ENCODE measurements around the gene YES1. TPM values are rescaled to one million over a fixed set of nuclear protein-coding genes. Genes with fewer than 3 reads are reported as not detected.

YES1 gene
- total and polyA plus RNA-seq, 2 donors from 2014 or later: 12.6 to 48.5 TPM

DNA sequence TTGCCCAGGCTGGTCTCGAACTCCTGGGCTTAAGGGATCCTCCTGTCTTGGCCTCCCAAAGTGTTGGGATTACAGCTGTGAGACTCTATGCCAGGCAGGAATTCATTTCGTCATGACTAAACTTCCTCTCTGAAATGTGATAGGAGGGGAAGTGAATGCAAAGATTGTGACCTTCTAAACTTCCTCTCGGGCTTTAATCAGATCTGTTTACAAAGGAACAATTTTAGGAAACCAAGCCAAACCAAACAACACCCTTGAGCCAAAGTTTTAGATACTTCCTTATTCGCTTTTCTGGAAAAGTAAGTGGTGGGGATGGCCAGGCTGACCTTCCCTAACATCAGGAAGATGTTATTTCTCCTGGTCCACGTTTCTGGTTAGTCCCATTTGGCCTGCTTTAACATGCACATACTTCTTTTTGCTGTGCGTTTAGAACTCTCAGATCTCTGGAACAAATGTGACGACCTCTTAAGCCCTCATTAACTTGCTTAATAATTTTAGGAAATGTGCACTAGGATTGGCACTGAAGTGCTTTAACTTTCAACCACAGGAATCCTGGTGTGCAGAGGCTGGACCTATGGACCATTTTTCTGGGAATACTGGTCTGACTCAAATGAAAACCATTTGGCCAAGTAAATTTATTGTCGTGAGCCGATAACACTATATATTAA, 33.2 kb upstream of the YES1 start:
- no peaks in the 10 kb centered on the region for H3K9me3 ChIP-seq (ENCODE audit: control insufficient read depth in 2 of 3, insufficient read depth in 1 of 3, low read length in 3 of 3)
- H3K4me1 ChIP-seq (ENCODE audit: control insufficient read depth in 2 of 3, insufficient read depth in 2 of 3, low read depth in 1 of 3, low read length in 3 of 3): peaks cover 0 to 16% (median 2%) of the 10 kb centered on the region in 3 donors
- peak overlapping the region in 1 of 2 donors; percentile 2 for H3K27ac ChIP-seq (ENCODE audit: low read depth in 2 of 2, low read length in 2 of 2)
- TF ChIP-seq, protein P1, sequence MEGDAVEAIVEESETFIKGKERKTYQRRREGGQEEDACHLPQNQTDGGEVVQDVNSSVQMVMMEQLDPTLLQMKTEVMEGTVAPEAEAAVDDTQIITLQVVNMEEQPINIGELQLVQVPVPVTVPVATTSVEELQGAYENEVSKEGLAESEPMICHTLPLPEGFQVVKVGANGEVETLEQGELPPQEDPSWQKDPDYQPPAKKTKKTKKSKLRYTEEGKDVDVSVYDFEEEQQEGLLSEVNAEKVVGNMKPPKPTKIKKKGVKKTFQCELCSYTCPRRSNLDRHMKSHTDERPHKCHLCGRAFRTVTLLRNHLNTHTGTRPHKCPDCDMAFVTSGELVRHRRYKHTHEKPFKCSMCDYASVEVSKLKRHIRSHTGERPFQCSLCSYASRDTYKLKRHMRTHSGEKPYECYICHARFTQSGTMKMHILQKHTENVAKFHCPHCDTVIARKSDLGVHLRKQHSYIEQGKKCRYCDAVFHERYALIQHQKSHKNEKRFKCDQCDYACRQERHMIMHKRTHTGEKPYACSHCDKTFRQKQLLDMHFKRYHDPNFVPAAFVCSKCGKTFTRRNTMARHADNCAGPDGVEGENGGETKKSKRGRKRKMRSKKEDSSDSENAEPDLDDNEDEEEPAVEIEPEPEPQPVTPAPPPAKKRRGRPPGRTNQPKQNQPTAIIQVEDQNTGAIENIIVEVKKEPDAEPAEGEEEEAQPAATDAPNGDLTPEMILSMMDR (IDR thresholded peaks at IDR 0.05; ENCODE audit: borderline replicate concordance, extremely low read depth, insufficient read depth): no peak
- H3K27me3 ChIP-seq (ENCODE audit: control insufficient read depth, insufficient read depth, low read length): no peaks in the 10 kb centered on the region
- no peaks in the 10 kb centered on the region for H3K36me3 ChIP-seq (ENCODE audit: control insufficient read depth in 2 of 3, insufficient read depth in 3 of 3, low read length in 3 of 3)
- no peak overlapping the region for H3K9ac ChIP-seq (ENCODE audit: low read length in 3 of 3)
- peak in 2 of 5 donors; percentile 50 to 82 for DNase-seq
- intact Hi-C loops (cut with DNase I): no loop called here
- no peak for FAIRE-seq
- no peak overlapping the region for H3K4me3 ChIP-seq (ENCODE audit: low read length in 3 of 3)

DNA sequence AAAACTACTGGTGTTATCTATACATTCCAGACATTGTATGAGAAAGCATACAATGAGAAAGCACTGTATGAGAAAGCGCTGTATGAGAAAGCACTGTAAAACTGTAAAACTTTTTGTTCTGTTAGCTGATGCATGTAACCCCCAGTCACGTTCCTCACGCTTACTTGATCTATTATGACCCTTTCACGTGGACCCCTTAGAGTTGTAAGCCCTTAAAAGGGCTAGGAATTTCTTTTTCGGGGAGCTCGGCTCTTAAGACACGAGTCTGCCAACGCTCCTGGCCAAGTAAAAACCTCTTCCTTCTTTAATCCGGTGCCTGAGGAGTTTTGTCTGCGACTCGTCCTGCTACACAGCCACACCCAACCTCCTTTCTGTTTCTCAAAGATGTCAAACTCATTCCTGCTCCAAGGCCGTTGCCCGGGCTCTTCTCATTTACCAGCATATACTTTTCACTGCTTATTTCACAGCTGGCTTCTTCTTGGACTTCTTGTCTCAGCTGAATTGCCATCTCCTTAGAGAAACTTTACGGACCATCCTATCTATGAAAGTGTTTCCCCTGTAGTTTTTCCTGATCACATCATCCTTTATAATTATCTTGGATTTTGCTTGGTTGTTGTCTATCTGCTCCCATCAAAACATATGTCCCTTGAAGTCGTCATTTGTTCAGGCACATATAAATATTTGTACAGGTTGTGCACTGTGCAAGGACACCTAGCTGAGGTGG, 29.8 kb upstream of the YES1 start:
- no peak overlapping the region for H3K4me3 ChIP-seq (ENCODE audit: low read length in 3 of 3)
- no peaks in the 10 kb centered on the region for H3K27me3 ChIP-seq (ENCODE audit: control insufficient read depth, insufficient read depth, low read length)
- FAIRE-seq (no peak), DNase-seq (no peak)
- TF ChIP-seq, protein P1 (IDR thresholded peaks at IDR 0.05; ENCODE audit: borderline replicate concordance, extremely low read depth, insufficient read depth): no peak
- intact Hi-C loops (cut with DNase I): no loop called here
- H3K9me3 ChIP-seq (ENCODE audit: control insufficient read depth in 2 of 3, insufficient read depth in 1 of 3, low read length in 3 of 3): no peaks in the 10 kb centered on the region
- H3K4me1 ChIP-seq (ENCODE audit: control insufficient read depth in 2 of 3, insufficient read depth in 2 of 3, low read depth in 1 of 3, low read length in 3 of 3): peaks cover 0 to 4% (median 3%) of the 10 kb centered on the region in 3 donors
- no peak overlapping the region for H3K9ac ChIP-seq (ENCODE audit: low read length in 3 of 3)
- no peak overlapping the region for H3K27ac ChIP-seq (ENCODE audit: low read depth in 2 of 2, low read length in 2 of 2)
- H3K36me3 ChIP-seq (ENCODE audit: control insufficient read depth in 2 of 3, insufficient read depth in 3 of 3, low read length in 3 of 3): no peaks in the 10 kb centered on the region

DNA sequence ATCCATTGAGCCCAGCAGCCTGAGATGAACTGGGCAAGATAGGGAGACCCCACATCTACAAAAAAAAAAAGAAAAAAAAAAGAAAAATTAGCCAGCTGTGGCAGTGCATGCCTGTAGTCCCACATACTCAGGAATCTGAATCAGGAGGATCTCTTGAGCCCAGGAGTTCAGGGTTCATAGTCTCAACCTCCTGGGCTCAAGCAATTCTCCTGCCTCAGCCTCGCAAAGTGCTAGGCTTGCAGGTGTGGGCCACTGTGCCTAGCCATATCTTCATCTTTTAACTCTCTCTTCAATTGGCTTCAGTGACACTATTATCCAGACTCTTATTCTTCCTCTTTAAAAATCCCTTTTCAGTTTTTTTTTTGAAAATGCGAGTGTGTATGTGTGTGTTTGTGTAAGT, 28.5 kb upstream of the YES1 start:
- no peaks in the 10 kb centered on the region for H3K27me3 ChIP-seq (ENCODE audit: control insufficient read depth, insufficient read depth, low read length)
- H3K36me3 ChIP-seq (ENCODE audit: control insufficient read depth in 2 of 3, insufficient read depth in 3 of 3, low read length in 3 of 3): no peaks in the 10 kb centered on the region
- DNase-seq: no peak
- no peak overlapping the region for H3K9ac ChIP-seq (ENCODE audit: low read length in 3 of 3)
- TF ChIP-seq, protein P1 (IDR thresholded peaks at IDR 0.05; ENCODE audit: borderline replicate concordance, extremely low read depth, insufficient read depth): no peak
- intact Hi-C loops (cut with DNase I): no loop called here
- peaks cover 0 to 4% (median 3%) of the 10 kb centered on the region in 3 donors for H3K4me1 ChIP-seq (ENCODE audit: control insufficient read depth in 2 of 3, insufficient read depth in 2 of 3, low read depth in 1 of 3, low read length in 3 of 3)
- no peaks in the 10 kb centered on the region for H3K9me3 ChIP-seq (ENCODE audit: control insufficient read depth in 2 of 3, insufficient read depth in 1 of 3, low read length in 3 of 3)
- FAIRE-seq: no peak
- no peak overlapping the region for H3K4me3 ChIP-seq (ENCODE audit: low read length in 3 of 3)
- H3K27ac ChIP-seq (ENCODE audit: low read depth in 2 of 2, low read length in 2 of 2): no peak overlapping the region
